Body of pancreas (tissue), 4 donors: ENCODE data around the gene TMEM245.

ENCODE experiments used
- POLR2A ChIP-seq, 3 donors: fragments of 450-650 bp; IDR thresholded peaks; one replicate each; pipeline ENCODE4 v1.6.1; 2016; ENCODE audit warnings: antibody characterized with exemption in 3 of 3, mild to moderate bottlenecking in 2 of 3
- TF ChIP-seq, protein P1 (sequence below), 7 experiments: fragments of 450-650 bp in 4 of 7; fragments of 200-600 bp in 3 of 7; sonication (generic) in 3 of 7; IDR thresholded peaks; one replicate each; pipeline ENCODE4 v1.5.1; 2016 to 2019; ENCODE audit warnings: antibody characterized with exemption in 7 of 7

- TF ChIP-seq, protein P1, sequence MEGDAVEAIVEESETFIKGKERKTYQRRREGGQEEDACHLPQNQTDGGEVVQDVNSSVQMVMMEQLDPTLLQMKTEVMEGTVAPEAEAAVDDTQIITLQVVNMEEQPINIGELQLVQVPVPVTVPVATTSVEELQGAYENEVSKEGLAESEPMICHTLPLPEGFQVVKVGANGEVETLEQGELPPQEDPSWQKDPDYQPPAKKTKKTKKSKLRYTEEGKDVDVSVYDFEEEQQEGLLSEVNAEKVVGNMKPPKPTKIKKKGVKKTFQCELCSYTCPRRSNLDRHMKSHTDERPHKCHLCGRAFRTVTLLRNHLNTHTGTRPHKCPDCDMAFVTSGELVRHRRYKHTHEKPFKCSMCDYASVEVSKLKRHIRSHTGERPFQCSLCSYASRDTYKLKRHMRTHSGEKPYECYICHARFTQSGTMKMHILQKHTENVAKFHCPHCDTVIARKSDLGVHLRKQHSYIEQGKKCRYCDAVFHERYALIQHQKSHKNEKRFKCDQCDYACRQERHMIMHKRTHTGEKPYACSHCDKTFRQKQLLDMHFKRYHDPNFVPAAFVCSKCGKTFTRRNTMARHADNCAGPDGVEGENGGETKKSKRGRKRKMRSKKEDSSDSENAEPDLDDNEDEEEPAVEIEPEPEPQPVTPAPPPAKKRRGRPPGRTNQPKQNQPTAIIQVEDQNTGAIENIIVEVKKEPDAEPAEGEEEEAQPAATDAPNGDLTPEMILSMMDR (IDR thresholded peaks at IDR 0.05), result no peak
- TF ChIP-seq POLR2A (IDR thresholded peaks at IDR 0.05), result no peak
Measured at GRCh38 chr9:109114670-109115069, 5.1 kb downstream of the TMEM245 start.
